K562 (cell line): Measurements from ENCODE around the gene OPA3. TPM values are rescaled to one million over a fixed set of nuclear protein-coding genes. Genes with fewer than 3 reads are reported as not detected.

ENCODE experiments used
- CHD4 ChIP-seq: fragments of 200-600 bp; sonication (generic); IDR thresholded peaks from 3 replicates; pipeline ENCODE4 v1.6.1; 2012; ENCODE audit warnings: low read depth, mild to moderate bottlenecking, mixed read lengths, low read length, inconsistent platforms; ENCODE audit not compliant: insufficient read depth, insufficient replicate concordance, poor library complexity, severe bottlenecking
- EHMT2 ChIP-seq: fragments of 450-650 bp; IDR thresholded peaks from 2 replicates; pipeline ENCODE4 v1.6.1; 2018; ENCODE audit warnings: antibody characterized with exemption
- MCM3 ChIP-seq: fragments of 450-650 bp; IDR thresholded peaks from 2 replicates; pipeline ENCODE4 v1.6.1; 2016
- NFXL1 ChIP-seq: fragments of 450-650 bp; formaldehyde crosslinking; IDR thresholded peaks from 2 replicates; pipeline ENCODE4 v1.4.0; 2021; ENCODE audit warnings: mild to moderate bottlenecking
- PHF8 ChIP-seq: fragments of 200-600 bp; sonication (generic); IDR thresholded peaks from 2 replicates; pipeline ENCODE4 v1.6.1; 2012; ENCODE audit warnings: mixed run types, mild to moderate bottlenecking, inconsistent platforms, low read length, moderate library complexity, borderline replicate concordance
- RFX1 ChIP-seq: fragments of 450-650 bp; IDR thresholded peaks from 2 replicates; pipeline ENCODE4 v1.6.1; 2016; ENCODE audit warnings: mild to moderate bottlenecking, moderate library complexity
- SETDB1 ChIP-seq: IDR thresholded peaks from one replicate; pipeline ENCODE4 v1.6.1; 2012; ENCODE audit warnings: low read length, control low read depth, inconsistent platforms
- SP2 ChIP-seq: IDR thresholded peaks from 2 replicates; pipeline ENCODE4 v1.6.1; 2011; ENCODE audit warnings: mild to moderate bottlenecking, low read depth, low read length, moderate library complexity; ENCODE audit not compliant: poor library complexity, severe bottlenecking; ENCODE audit errors: extremely low read depth
- TRIM24 ChIP-seq, 2 experiments: fragments of 450-650 bp; IDR thresholded peaks; 2 replicates each; pipeline ENCODE4 v1.6.1; 2016
- ZBTB8A ChIP-seq: fragments of 450-650 bp; IDR thresholded peaks from 2 replicates; pipeline ENCODE4 v1.6.1; 2018; ENCODE audit warnings: mild to moderate bottlenecking, moderate library complexity; ENCODE audit not compliant: partially characterized antibody
- ZNF12 ChIP-seq: sonication (generic); formaldehyde crosslinking; IDR thresholded peaks from 2 replicates; pipeline ENCODE4 v1.4.0; 2020; ENCODE audit warnings: mild to moderate bottlenecking, missing genetic modification reagents
- ZNF232 ChIP-seq: sonication (generic); formaldehyde crosslinking; IDR thresholded peaks from 2 replicates; pipeline ENCODE4 v1.8.0; 2022; ENCODE audit warnings: mild to moderate bottlenecking, missing genetic modification reagents
- ZSCAN32 ChIP-seq: fragments of 450-650 bp; formaldehyde crosslinking; IDR thresholded peaks from 2 replicates; pipeline ENCODE4 v1.4.0; 2020; ENCODE audit warnings: mild to moderate bottlenecking, moderate library complexity
- polyA plus RNA-seq, 8 experiments: library from polyadenylated mRNA; depleted of rRNA in 4 of 8; stranded (reverse) in 5 of 8; unstranded in 3 of 8; fragments of >200 nt; fragmentation: Nextera tagmentation in 2 of 8; fragmentation: Illumina TruSeq in 1 of 8; extraction: Ambion mirVana in 2 of 8; extraction: Trizol in 1 of 8; gene quantifications; 2 replicates each; pipeline versions ENCODE4 v1.2.1 to v1.2.3, GENCODE V29; 2011 to 2014; ENCODE audit warnings: inconsistent platforms in 1 of 8, missing spikeins in 1 of 8
- total RNA-seq, 7 experiments: library from RNA; depleted of rRNA in 6 of 7; stranded (reverse); fragments of >200 nt in 6 of 7; fragmentation: Illumina TruSeq in 2 of 7; extraction: Trizol in 2 of 7; gene quantifications; 2 replicates each; pipeline versions ENCODE4 v1.2.1 to v1.2.3, GENCODE V29; 2011 to 2021; ENCODE audit warnings: low replicate concordance in 1 of 7
- TF ChIP-seq, protein P1 (sequence below), 2 experiments: IDR thresholded peaks in 1 of 2; conservative IDR thresholded peaks in 1 of 2; 2 replicates each; pipeline ENCODE4 v1.6.1; 2016; ENCODE audit warnings: low read depth in 2 of 2, mild to moderate bottlenecking in 1 of 2, missing compliant biosample characterization in 1 of 2, missing genetic modification characterization in 1 of 2, moderate library complexity in 1 of 2
- TF ChIP-seq, protein P2 (sequence below), 2 experiments: IDR thresholded peaks; 2 replicates each; pipeline ENCODE4 v1.6.1; 2012; ENCODE audit warnings: improper control_type of control experiment in 2 of 2, low read depth in 2 of 2, low read length in 2 of 2, borderline replicate concordance in 1 of 2
- TF ChIP-seq, protein P3 (sequence below): fragments of 450-650 bp; formaldehyde crosslinking; conservative IDR thresholded peaks from 2 replicates; pipeline ENCODE4 v1.4.0; 2022; ENCODE audit warnings: mild to moderate bottlenecking, missing genetic modification characterization
- TF ChIP-seq, protein P4 (sequence below): sonication (generic); formaldehyde crosslinking; IDR thresholded peaks from 2 replicates; pipeline ENCODE4 v1.8.0; 2022; ENCODE audit warnings: missing genetic modification reagents, mild to moderate bottlenecking, moderate library complexity, borderline replicate concordance
- TF ChIP-seq, protein P5 (sequence below): fragments of 450-650 bp; IDR thresholded peaks from 2 replicates; pipeline ENCODE4 v1.6.1; 2017; ENCODE audit warnings: mild to moderate bottlenecking, moderate library complexity

Gene OPA3
- total and polyA plus RNA-seq, 9 of the 15 experiments (the other 6 are each of a cell fraction or from before 2014, with no cell fraction given): 1.4 to 18.8 (median 9.0) TPM

DNA sequence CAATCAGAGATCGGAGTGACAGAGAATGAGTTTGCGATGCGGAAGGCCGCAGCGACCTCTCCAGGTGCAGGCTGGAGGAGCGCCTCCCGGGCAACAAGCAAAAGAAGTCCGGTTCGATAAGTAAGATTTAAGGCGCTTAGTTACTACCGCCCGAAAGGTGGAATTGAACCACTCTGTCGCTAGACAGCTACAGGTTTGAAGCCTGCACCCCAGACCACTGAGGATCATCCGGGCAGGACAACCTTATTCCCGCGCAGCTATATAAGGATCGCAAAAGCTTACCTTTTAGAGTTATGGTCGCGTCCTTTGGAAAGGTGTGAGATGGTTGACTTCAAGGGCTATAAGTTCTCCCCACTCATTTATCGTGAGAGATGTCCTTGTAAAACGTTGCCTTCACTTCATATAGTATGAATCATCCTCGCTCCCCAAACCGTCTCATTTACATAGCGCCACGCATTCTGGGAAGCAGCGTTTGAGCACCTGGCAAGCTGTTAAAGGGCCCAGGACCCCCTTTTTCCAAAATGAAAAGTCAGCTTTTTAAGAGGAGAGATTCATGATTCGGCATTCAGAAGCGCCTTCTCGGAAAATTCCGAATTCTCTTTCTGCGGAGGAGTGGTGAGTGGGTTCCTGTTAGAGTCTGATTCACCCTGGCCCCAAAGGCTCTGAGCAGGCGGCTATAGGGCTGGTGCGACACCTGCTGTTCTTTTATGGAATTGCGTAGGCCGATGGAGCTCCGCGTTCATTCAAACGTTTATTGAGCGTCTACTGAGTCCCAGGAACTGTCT is 106.0 kb downstream of the OPA3 start (continued):
- TF ChIP-seq, protein P1, sequence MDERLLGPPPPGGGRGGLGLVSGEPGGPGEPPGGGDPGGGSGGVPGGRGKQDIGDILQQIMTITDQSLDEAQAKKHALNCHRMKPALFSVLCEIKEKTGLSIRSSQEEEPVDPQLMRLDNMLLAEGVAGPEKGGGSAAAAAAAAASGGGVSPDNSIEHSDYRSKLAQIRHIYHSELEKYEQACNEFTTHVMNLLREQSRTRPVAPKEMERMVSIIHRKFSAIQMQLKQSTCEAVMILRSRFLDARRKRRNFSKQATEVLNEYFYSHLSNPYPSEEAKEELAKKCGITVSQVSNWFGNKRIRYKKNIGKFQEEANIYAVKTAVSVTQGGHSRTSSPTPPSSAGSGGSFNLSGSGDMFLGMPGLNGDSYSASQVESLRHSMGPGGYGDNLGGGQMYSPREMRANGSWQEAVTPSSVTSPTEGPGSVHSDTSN (CRISPR knock-in tag; IDR thresholded peaks at IDR 0.05; ENCODE audit: low read depth): no peak
- TF ChIP-seq, protein P1 (tag; conservative IDR thresholded peaks at IDR 0.05; ENCODE audit: low read depth): no peak
- no peak for TF ChIP-seq ZNF232
- TF ChIP-seq, protein P2, sequence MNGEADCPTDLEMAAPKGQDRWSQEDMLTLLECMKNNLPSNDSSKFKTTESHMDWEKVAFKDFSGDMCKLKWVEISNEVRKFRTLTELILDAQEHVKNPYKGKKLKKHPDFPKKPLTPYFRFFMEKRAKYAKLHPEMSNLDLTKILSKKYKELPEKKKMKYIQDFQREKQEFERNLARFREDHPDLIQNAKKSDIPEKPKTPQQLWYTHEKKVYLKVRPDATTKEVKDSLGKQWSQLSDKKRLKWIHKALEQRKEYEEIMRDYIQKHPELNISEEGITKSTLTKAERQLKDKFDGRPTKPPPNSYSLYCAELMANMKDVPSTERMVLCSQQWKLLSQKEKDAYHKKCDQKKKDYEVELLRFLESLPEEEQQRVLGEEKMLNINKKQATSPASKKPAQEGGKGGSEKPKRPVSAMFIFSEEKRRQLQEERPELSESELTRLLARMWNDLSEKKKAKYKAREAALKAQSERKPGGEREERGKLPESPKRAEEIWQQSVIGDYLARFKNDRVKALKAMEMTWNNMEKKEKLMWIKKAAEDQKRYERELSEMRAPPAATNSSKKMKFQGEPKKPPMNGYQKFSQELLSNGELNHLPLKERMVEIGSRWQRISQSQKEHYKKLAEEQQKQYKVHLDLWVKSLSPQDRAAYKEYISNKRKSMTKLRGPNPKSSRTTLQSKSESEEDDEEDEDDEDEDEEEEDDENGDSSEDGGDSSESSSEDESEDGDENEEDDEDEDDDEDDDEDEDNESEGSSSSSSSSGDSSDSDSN (IDR thresholded peaks at IDR 0.05; ENCODE audit: borderline replicate concordance in 1 of 2, low read depth in 2 of 2, low read length in 2 of 2): peak in 1 of 2 experiments; percentile 94; a peak in 2 of 4 replicates
- TF ChIP-seq NFXL1 (CRISPR knock-in tag): no peak
- TF ChIP-seq EHMT2: no peak
- TF ChIP-seq SP2: no peak
- TF ChIP-seq, protein P3, sequence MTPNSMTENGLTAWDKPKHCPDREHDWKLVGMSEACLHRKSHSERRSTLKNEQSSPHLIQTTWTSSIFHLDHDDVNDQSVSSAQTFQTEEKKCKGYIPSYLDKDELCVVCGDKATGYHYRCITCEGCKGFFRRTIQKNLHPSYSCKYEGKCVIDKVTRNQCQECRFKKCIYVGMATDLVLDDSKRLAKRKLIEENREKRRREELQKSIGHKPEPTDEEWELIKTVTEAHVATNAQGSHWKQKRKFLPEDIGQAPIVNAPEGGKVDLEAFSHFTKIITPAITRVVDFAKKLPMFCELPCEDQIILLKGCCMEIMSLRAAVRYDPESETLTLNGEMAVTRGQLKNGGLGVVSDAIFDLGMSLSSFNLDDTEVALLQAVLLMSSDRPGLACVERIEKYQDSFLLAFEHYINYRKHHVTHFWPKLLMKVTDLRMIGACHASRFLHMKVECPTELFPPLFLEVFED (CRISPR knock-in tag): 0 out of 2 replicates have a peak, but pooled peaks have one; percentile 13
- TF ChIP-seq MCM3: no peak
- TF ChIP-seq SETDB1: no peak
- TF ChIP-seq, protein P4, sequence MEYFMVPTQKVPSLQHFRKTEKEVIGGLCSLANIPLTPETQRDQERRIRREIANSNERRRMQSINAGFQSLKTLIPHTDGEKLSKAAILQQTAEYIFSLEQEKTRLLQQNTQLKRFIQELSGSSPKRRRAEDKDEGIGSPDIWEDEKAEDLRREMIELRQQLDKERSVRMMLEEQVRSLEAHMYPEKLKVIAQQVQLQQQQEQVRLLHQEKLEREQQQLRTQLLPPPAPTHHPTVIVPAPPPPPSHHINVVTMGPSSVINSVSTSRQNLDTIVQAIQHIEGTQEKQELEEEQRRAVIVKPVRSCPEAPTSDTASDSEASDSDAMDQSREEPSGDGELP (CRISPR knock-in tag): peak; percentile 69
- 0 out of 4 replicates have a peak, but pooled peaks of 1 of the 2 experiments have one; percentile 10 for TF ChIP-seq TRIM24 (IDR thresholded peaks at IDR 0.05)
- TF ChIP-seq, protein P5, sequence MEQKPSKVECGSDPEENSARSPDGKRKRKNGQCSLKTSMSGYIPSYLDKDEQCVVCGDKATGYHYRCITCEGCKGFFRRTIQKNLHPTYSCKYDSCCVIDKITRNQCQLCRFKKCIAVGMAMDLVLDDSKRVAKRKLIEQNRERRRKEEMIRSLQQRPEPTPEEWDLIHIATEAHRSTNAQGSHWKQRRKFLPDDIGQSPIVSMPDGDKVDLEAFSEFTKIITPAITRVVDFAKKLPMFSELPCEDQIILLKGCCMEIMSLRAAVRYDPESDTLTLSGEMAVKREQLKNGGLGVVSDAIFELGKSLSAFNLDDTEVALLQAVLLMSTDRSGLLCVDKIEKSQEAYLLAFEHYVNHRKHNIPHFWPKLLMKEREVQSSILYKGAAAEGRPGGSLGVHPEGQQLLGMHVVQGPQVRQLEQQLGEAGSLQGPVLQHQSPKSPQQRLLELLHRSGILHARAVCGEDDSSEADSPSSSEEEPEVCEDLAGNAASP: no peak
- TF ChIP-seq ZSCAN32 (CRISPR knock-in tag): no peak
- TF ChIP-seq ZNF12 (CRISPR knock-in tag): no peak
- no peak for TF ChIP-seq CHD4
- no peak; the same call in 1 of the 2 replicates for TF ChIP-seq PHF8
- TF ChIP-seq RFX1: peak; percentile 83
- TF ChIP-seq ZBTB8A: no peak
